ENCODE data around the gene OR1D5.

The OR1D5 gene

GRCh38 chr17:3012926-3013581, 50.4 kb downstream of the OR1D5 start:
- in situ Hi-C loops (cut with MboI; ENCODE audit: low sequenced_read_pairs) = loop anchor here (25.0 kb wide), 1 partner anchor 176 kb away; no protein-coding TSS in a partner anchor
